GM12878 (cell line): ENCODE data around the gene UTF1. TPM values are rescaled to one million over a fixed set of nuclear protein-coding genes. Genes with fewer than 3 reads are reported as not detected.

ENCODE experiments used
- ATAC-seq: fragments of 200-7000 bp; cut with Tn5 transposase; 3 replicates; pipeline ENCODE4 v1.9.1; 2020; ENCODE audit warnings: mild to moderate bottlenecking, moderate library complexity
- BruUV-seq: library from RNA; stranded (reverse); fragments of 400-500 nt; replicated peaks from 2 replicates; lab custom pipeline; 2021; lab: Mats Ljungman, UMichigan
- CTCF ChIA-PET: fragments of 300-600 bp; sonication (Branson Sonifier 250); formaldehyde crosslinking; extraction: SDS; loops from one replicate; lab custom pipeline; 2021; ENCODE audit warnings: inconsistent platforms; lab: Yijun Ruan, JAX
- POLR2A ChIA-PET: fragments of 350-600 bp; formaldehyde crosslinking; extraction: SDS; loops from one replicate; lab custom pipeline; 2021; ENCODE audit warnings: inconsistent platforms; lab: Charles Lee
- RAD21 ChIA-PET: fragments of 300-600 bp; sonication (Branson Sonifier 250); formaldehyde crosslinking; loops from one replicate; lab custom pipeline; 2023; ENCODE audit warnings: antibody characterized with exemption; ENCODE audit not compliant: unreplicated experiment; lab: Charles Lee
- SMC1A ChIA-PET: fragments of 300-600 bp; sonication (Branson Sonifier 250); formaldehyde crosslinking; loops from one replicate; lab custom pipeline; 2023; ENCODE audit not compliant: unreplicated experiment, uncharacterized antibody; lab: Charles Lee
- DNase-seq: peaks from one replicate; pipeline ENCODE4 v3.0.0-alpha.2; 2011; ENCODE audit warnings: low read depth, low spot score
- FAIRE-seq: peaks from 3 replicates; lab custom pipeline; 2011; peaks lifted over from hg19 to GRCh38; lab: Jason Lieb, UNC
- H2AFZ ChIP-seq: 2 replicates; pipeline ENCODE4 v1.6.0; 2011; ENCODE audit warnings: low read depth, low read length, control low read depth; ENCODE audit not compliant: control insufficient read depth
- H3K27ac ChIP-seq: 2 replicates; pipeline ENCODE4 v1.5.1; 2011; ENCODE audit warnings: control low read depth; ENCODE audit not compliant: control insufficient read depth, insufficient read depth
- H3K27me3 ChIP-seq, 2 experiments: replicated peaks in 1 of 2; 2 replicates each; pipeline versions ENCODE4 v1.6.0 to v1.6.1; 2011; ENCODE audit warnings: low read length in 1 of 2; ENCODE audit not compliant: control insufficient read depth in 2 of 2, insufficient read depth in 2 of 2
- H3K36me3 ChIP-seq, 2 experiments: 2 replicates each; pipeline ENCODE4 v1.5.1; 2011; ENCODE audit warnings: low read length in 1 of 2; ENCODE audit not compliant: control insufficient read depth in 2 of 2, insufficient read depth in 2 of 2
- H3K4me1 ChIP-seq: 2 replicates; pipeline ENCODE4 v1.6.1; 2011; ENCODE audit warnings: mild to moderate bottlenecking, low read length, moderate library complexity, mixed read lengths; ENCODE audit not compliant: control insufficient read depth, insufficient read depth
- H3K4me2 ChIP-seq: 2 replicates; pipeline ENCODE4 v1.6.0; 2011; ENCODE audit warnings: control low read depth; ENCODE audit not compliant: control insufficient read depth, insufficient read depth
- H3K4me3 ChIP-seq: fragments of 200-600 bp; sonication (generic); 2 replicates; pipeline ENCODE4 v1.5.1; 2016
- H3K79me2 ChIP-seq: 2 replicates; pipeline ENCODE4 v1.6.0; 2011; ENCODE audit warnings: low read length; ENCODE audit not compliant: control insufficient read depth, insufficient read depth
- H3K9ac ChIP-seq: 2 replicates; pipeline ENCODE4 v1.8.0; 2011; ENCODE audit warnings: low read length, control low read depth, mixed read lengths; ENCODE audit not compliant: control insufficient read depth, insufficient read depth
- H3K9me3 ChIP-seq: replicated peaks from 3 replicates; pipeline ENCODE4 v1.5.1; 2011; ENCODE audit warnings: mild to moderate bottlenecking, low read length; ENCODE audit not compliant: control insufficient read depth, insufficient read depth
- H4K20me1 ChIP-seq: 2 replicates; pipeline ENCODE4 v1.6.0; 2011; ENCODE audit not compliant: control insufficient read depth, insufficient read depth
- WGBS: methylation state at CpG from one replicate; pipeline ENCODE4 v1.1.6; 2016; ENCODE audit warnings: low lambda C conversion rate; ENCODE audit not compliant: insufficient replicate concordance, insufficient coverage; ENCODE audit errors: missing lambda C conversion rate; 5-methylcytosine and 5-hydroxymethylcytosine counted together
- in situ Hi-C: fragments of 300-500 bp; cut with MboI; formaldehyde crosslinking; loops from 9 replicates; pipeline ENCODE4 v1.14.3; 2018; ENCODE audit warnings: mixed read lengths
- intact Hi-C: fragments of 100-400 bp; cut with micrococcal nuclease; formaldehyde crosslinking; loops from one replicate; pipeline ENCODE4 v1.14.2; 2022; ENCODE audit not compliant: unreplicated experiment
- polyA plus RNA-seq, 11 experiments: library from polyadenylated mRNA; depleted of rRNA in 4 of 11; unstranded in 6 of 11; stranded (reverse) in 5 of 11; fragments of >200 nt; fragmentation: Nextera tagmentation in 4 of 11; fragmentation: Illumina TruSeq in 1 of 11; extraction: Ambion mirVana in 4 of 11; extraction: Trizol in 1 of 11; gene quantifications; 1 replicate in 1 of 11; 2 replicates in 10 of 11; pipeline versions ENCODE4 v1.2.1 to v1.2.3, GENCODE V29; 2011 to 2016; ENCODE audit warnings: inconsistent platforms in 2 of 11, missing spikeins in 2 of 11, low read depth in 1 of 11
- total RNA-seq, 4 experiments: library from RNA; depleted of rRNA in 3 of 4; stranded (reverse); fragments of >200 nt in 3 of 4; fragmentation: Illumina TruSeq in 1 of 4; extraction: Trizol in 1 of 4; gene quantifications; 2 replicates each; pipeline versions ENCODE4 v1.2.1 to v1.2.3, GENCODE V29; 2013 to 2021
- TF ChIP-seq, protein P1 (sequence below): fragments of 450-650 bp; conservative IDR thresholded peaks from 2 replicates; pipeline ENCODE4 v1.6.1; 2017; ENCODE audit warnings: mild to moderate bottlenecking, moderate library complexity
- TF ChIP-seq, protein P2 (sequence below): fragments of 150-350 bp; IDR thresholded peaks from 2 replicates; pipeline ENCODE4 v1.6.1; 2014; ENCODE audit warnings: mild to moderate bottlenecking, low read depth, low read length
- TF ChIP-seq, protein P3 (sequence below): fragments of 450-650 bp; formaldehyde crosslinking; IDR thresholded peaks from 2 replicates; pipeline ENCODE4 v1.4.0; 2020; ENCODE audit warnings: mild to moderate bottlenecking, moderate library complexity

The UTF1 gene
- total and polyA plus RNA-seq, 10 of the 15 experiments (the other 5 are each of a cell fraction or from before 2014, with no cell fraction given): not detected

DNA sequence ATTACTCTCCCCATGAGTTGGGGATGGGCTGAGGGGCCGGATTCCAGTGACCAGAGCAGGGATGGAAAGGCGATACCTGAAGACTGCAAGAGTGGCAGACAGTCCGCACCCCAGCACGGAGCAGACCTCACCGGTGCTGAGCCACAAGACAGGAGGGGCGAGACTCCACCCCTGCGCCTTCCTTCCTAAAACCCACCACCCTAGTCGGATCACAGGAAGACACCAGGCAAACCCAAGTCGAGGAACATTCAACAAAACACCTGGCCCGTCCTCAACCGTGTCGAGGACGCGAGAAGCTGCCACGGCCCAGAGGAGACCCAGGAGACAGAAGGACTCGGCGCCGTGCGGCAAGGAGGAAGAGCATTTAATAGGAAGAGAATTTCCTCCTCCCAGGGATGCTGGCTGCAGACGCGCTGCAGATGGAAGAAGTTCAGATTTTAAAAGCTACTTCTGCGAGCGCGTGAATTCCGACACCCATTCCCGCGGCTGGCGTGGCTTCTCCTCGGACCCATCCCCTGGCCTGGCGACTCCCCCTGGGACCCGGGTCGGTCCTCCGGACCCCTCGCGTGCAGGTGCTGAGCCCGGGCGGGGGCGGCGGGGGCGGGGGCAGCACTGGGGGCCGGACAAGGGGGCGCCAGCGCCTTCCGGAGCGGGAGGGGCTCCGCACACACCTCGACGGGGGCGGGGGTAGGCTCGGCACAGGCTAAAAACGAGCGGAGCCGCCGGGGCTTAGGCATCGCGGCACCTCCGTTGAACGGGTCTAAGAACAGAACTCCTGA, 563 bp upstream of the UTF1 start:
- SMC1A ChIA-PET: no interaction called here
- no peak for ATAC-seq
- RAD21 ChIA-PET: no interaction called here
- Histone ChIP-seq H2AFZ (no peak overlapping the region), H3K4me2 (no peak overlapping the region), H3K36me3 (no peaks in the 10 kb centered on the region), H3K4me3 (no peak overlapping the region), H4K20me1 (no peaks in the 10 kb centered on the region), H3K4me1 (no peaks in the 10 kb centered on the region), H3K9me3 (no peaks in the 10 kb centered on the region), H3K27me3 (peaks cover 1 to 3% of the 10 kb centered on the region in 2 experiments; a peak in 2 of 4 replicates), H3K79me2 (no peaks in the 10 kb centered on the region), H3K9ac (no peak overlapping the region), H3K27ac (no peak overlapping the region)
- CTCF ChIA-PET: no interaction called here
- no peak for FAIRE-seq
- TF ChIP-seq, protein P1, sequence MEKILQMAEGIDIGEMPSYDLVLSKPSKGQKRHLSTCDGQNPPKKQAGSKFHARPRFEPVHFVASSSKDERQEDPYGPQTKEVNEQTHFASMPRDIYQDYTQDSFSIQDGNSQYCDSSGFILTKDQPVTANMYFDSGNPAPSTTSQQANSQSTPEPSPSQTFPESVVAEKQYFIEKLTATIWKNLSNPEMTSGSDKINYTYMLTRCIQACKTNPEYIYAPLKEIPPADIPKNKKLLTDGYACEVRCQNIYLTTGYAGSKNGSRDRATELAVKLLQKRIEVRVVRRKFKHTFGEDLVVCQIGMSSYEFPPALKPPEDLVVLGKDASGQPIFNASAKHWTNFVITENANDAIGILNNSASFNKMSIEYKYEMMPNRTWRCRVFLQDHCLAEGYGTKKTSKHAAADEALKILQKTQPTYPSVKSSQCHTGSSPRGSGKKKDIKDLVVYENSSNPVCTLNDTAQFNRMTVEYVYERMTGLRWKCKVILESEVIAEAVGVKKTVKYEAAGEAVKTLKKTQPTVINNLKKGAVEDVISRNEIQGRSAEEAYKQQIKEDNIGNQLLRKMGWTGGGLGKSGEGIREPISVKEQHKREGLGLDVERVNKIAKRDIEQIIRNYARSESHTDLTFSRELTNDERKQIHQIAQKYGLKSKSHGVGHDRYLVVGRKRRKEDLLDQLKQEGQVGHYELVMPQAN: no peak
- TF ChIP-seq, protein P2, sequence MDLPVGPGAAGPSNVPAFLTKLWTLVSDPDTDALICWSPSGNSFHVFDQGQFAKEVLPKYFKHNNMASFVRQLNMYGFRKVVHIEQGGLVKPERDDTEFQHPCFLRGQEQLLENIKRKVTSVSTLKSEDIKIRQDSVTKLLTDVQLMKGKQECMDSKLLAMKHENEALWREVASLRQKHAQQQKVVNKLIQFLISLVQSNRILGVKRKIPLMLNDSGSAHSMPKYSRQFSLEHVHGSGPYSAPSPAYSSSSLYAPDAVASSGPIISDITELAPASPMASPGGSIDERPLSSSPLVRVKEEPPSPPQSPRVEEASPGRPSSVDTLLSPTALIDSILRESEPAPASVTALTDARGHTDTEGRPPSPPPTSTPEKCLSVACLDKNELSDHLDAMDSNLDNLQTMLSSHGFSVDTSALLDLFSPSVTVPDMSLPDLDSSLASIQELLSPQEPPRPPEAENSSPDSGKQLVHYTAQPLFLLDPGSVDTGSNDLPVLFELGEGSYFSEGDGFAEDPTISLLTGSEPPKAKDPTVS: no peak
- TF ChIP-seq, protein P3, sequence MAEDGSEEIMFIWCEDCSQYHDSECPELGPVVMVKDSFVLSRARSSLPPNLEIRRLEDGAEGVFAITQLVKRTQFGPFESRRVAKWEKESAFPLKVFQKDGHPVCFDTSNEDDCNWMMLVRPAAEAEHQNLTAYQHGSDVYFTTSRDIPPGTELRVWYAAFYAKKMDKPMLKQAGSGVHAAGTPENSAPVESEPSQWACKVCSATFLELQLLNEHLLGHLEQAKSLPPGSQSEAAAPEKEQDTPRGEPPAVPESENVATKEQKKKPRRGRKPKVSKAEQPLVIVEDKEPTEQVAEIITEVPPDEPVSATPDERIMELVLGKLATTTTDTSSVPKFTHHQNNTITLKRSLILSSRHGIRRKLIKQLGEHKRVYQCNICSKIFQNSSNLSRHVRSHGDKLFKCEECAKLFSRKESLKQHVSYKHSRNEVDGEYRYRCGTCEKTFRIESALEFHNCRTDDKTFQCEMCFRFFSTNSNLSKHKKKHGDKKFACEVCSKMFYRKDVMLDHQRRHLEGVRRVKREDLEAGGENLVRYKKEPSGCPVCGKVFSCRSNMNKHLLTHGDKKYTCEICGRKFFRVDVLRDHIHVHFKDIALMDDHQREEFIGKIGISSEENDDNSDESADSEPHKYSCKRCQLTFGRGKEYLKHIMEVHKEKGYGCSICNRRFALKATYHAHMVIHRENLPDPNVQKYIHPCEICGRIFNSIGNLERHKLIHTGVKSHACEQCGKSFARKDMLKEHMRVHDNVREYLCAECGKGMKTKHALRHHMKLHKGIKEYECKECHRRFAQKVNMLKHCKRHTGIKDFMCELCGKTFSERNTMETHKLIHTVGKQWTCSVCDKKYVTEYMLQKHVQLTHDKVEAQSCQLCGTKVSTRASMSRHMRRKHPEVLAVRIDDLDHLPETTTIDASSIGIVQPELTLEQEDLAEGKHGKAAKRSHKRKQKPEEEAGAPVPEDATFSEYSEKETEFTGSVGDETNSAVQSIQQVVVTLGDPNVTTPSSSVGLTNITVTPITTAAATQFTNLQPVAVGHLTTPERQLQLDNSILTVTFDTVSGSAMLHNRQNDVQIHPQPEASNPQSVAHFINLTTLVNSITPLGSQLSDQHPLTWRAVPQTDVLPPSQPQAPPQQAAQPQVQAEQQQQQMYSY: no peak
- no peak for DNase-seq
- 40% methylated on average over 38 of the region's 58 CpGs for WGBS
- in situ Hi-C loops: no loop called here
- no TSS peak for BruUV-seq
- POLR2A ChIA-PET: no interaction called here
- intact Hi-C loops: no loop called here
